Heart left ventricle (tissue), 16 donors: ENCODE results near the gene TLE1. TPM values are rescaled to one million over a fixed set of nuclear protein-coding genes. Genes with fewer than 3 reads are reported as not detected.
A peak's percentile ranks its signal among the peaks of the same experiment; 100 is the strongest.

Experiments
- ATAC-seq, 4 donors: fragments of 200-7000 bp; cut with Tn5 transposase; one replicate each; pipeline ENCODE4 v1.9.1; 2020 to 2022; ENCODE audit warnings: moderate library complexity in 4 of 4, mild to moderate bottlenecking in 3 of 4, moderate number of reproducible peaks in 1 of 4
- DNase-seq, 5 donors: peaks; one replicate each; pipeline ENCODE4 v3.0.0-alpha.2; 2020
- H3K27ac ChIP-seq, 12 donors: fragments of 200-600 bp; sonication (generic) in 4 of 12; one replicate each; pipeline versions ENCODE4 v1.5.0 to v1.8.0; 2016 to 2022; ENCODE audit warnings: mild to moderate bottlenecking in 2 of 12
- H3K27me3 ChIP-seq, 9 donors: fragments of 200-600 bp; sonication (generic) in 2 of 9; one replicate each; pipeline versions ENCODE4 v1.5.1 to v1.8.0; 2016 to 2022; ENCODE audit warnings: mild to moderate bottlenecking in 3 of 9
- H3K36me3 ChIP-seq, 9 donors: fragments of 200-600 bp; sonication (generic) in 2 of 9; one replicate each; pipeline versions ENCODE4 v1.5.0 to v1.8.0; 2018 to 2022; ENCODE audit warnings: mild to moderate bottlenecking in 2 of 9
- H3K4me1 ChIP-seq, 12 donors: fragments of 200-600 bp; sonication (generic) in 4 of 12; one replicate each; pipeline versions ENCODE4 v1.5.0 to v1.8.0; 2016 to 2022; ENCODE audit warnings: mild to moderate bottlenecking in 3 of 12
- H3K4me3 ChIP-seq, 12 donors: fragments of 200-600 bp; sonication (generic) in 4 of 12; one replicate each; pipeline versions ENCODE4 v1.5.0 to v1.8.0; 2017 to 2022; ENCODE audit warnings: mild to moderate bottlenecking in 9 of 12, moderate library complexity in 4 of 12
- H3K9me3 ChIP-seq, 12 donors: fragments of 200-600 bp; sonication (generic) in 4 of 12; one replicate each; pipeline versions ENCODE4 v1.5.0 to v1.8.0; 2016 to 2022; ENCODE audit warnings: mild to moderate bottlenecking in 1 of 12
- POLR2A ChIP-seq, 2 donors: fragments of 450-650 bp; IDR thresholded peaks; one replicate each; pipeline ENCODE4 v1.6.1; 2017; ENCODE audit warnings: antibody characterized with exemption in 2 of 2, mild to moderate bottlenecking in 2 of 2, moderate library complexity in 2 of 2
- WGBS, 4 donors: extraction: QIAGEN DNeasy Blood & Tissue Kit in 2 of 4; methylation state at CpG; one replicate each; pipeline versions ENCODE4 v1.1.5 to v1.1.7; 2013 to 2018; 5-methylcytosine and 5-hydroxymethylcytosine counted together
- intact Hi-C, 10 donors: fragments of 100-400 bp; cut with DNase I; formaldehyde crosslinking; loops; one replicate each; pipeline versions ENCODE4 v1.11.1 to v1.14.2; 2022
- polyA plus RNA-seq, 2 donors: library from polyadenylated mRNA; stranded (reverse); fragments of 200-250 nt; gene quantifications; one replicate each; pipeline ENCODE4 v1.2.3, GENCODE V29; 2013
- total RNA-seq, 9 donors: library from RNA; depleted of rRNA in 2 of 9; stranded (reverse); fragments of >200 nt in 2 of 9; fragmentation: NEBNext Ultra II Directional in 3 of 9; extraction: Animal tissue kit (Norgen Biotek cat#: 25700) in 3 of 9; gene quantifications; one replicate each; pipeline versions ENCODE4 v1.1.0 to v1.2.4, GENCODE V29; 2016 to 2023
- TF ChIP-seq, protein P1 (sequence below), 12 donors: fragments of 200-600 bp; sonication (generic) in 4 of 12; IDR thresholded peaks; one replicate each; pipeline versions ENCODE4 v1.5.0 to v1.8.0; 2018 to 2022; ENCODE audit warnings: antibody characterized with exemption in 12 of 12, mild to moderate bottlenecking in 5 of 12
- donor health status: ischemic (EF 13 %, LVEDD 7.1; RV severe dilation, severe dysfunction).
- donor health status: healthy with polysubstance abuse.
- donor health status: DM: no; HTN: yes; CAD: no.
- donor health status: DM: no; HTN: no; CAD: no.
- donor health status: ischemic (EF 25% LVEDD 6.9; RV normal size, moderate dysfunction).
- donor health status: ischemic (EF 25% LVEDD 5.7; RV mildly dilated, moderate dysfunction).
- donor health status: healthy.
- donor health status: DM: yes; HTN: yes; CAD: no.
- donor health status: ischemic (EF 35%, LVEDD 5.7; RV mildly dilated, moderate dysfunction).
- donor health status: nonischemic (EF 11% LVEDD 7.7; RV severe dilation, severe dysfunction).
- donor health status: DM: yes; HTN: yes; CAD: no.
- donor health status: PGD.
- donor health status: ischemic (EF 29% LVEDD 5.4; RV normal size, mild dysfunction).
- donor health status: nonischemic (EF 23%, LVEDD 6.1; RV moderate dilation, normal function).

TLE1 gene
- total and polyA plus RNA-seq, 11 donors: 6.2 to 25.4 (median 9.8) TPM

DNA sequence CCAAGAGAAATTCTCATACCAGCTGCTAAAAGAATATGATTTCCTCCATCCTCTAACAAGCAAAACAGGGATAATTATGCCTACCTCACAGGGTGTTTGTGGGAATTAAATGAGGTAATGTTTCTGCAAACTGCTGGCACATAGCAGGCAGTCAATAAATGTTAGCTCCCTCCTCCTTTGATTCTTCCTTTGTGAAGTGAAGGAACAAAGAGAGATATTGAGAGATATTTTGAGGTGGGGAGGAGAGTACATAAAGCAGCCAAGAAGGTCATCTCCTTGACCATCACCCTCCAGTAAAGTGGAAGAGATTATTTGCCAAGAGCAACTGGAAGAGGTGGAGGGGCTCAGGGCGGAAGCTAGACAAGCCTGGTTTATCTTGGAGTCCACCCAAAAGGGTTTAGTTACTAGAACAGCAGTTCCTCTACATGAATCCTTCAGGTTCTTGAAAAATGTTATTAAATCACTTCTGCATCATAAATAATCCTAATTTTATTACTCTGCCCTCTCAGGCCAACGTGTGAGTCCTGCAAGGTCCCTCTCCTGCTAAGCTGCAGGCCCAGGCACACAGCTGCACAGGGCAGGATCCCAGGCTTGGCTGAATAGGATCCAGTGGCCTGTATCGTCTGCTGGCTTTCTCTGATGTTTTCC, 35.0 kb upstream of the TLE1 start:
- peak in 3 of 4 donors; percentile 56 to 76 (median 66) for ATAC-seq
- intact Hi-C loops: no loop called here
- 36 to 58% (median 50%) methylated on average over 3 of the region's 3 CpGs for WGBS, 4 donors

DNA sequence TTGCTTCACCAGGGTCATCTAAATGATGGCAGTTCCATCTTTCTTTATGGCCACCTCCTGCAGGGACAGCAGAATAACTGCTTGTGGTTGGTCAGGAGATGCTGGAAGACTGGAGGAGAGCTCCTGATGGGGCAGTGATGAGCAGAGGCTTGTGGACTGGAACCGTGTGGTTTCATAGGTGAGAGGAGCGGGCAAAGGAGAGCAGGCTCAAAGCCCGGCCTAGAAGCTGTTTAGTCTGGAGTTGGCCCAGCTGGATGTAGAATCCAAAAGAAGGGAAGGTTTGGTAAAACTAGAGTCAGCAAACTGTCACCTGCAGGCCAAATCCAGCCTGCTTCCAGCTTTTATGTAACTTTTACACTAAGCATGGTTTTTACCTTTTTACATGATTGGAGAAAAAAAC, 32.9 kb upstream of the TLE1 start:
- no peaks in the 10 kb centered on the region for H3K36me3 ChIP-seq
- DNase-seq (no peak), ATAC-seq (no peak)
- intact Hi-C loops: no loop called here
- no peak for TF ChIP-seq POLR2A (IDR thresholded peaks at IDR 0.05)
- TF ChIP-seq, protein P1, sequence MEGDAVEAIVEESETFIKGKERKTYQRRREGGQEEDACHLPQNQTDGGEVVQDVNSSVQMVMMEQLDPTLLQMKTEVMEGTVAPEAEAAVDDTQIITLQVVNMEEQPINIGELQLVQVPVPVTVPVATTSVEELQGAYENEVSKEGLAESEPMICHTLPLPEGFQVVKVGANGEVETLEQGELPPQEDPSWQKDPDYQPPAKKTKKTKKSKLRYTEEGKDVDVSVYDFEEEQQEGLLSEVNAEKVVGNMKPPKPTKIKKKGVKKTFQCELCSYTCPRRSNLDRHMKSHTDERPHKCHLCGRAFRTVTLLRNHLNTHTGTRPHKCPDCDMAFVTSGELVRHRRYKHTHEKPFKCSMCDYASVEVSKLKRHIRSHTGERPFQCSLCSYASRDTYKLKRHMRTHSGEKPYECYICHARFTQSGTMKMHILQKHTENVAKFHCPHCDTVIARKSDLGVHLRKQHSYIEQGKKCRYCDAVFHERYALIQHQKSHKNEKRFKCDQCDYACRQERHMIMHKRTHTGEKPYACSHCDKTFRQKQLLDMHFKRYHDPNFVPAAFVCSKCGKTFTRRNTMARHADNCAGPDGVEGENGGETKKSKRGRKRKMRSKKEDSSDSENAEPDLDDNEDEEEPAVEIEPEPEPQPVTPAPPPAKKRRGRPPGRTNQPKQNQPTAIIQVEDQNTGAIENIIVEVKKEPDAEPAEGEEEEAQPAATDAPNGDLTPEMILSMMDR (IDR thresholded peaks at IDR 0.05): no peak
- H3K4me1 ChIP-seq: peaks cover 0 to 4% (median 0%) of the 10 kb centered on the region in 12 donors
- no peaks in the 10 kb centered on the region for H3K27me3 ChIP-seq
- WGBS, 4 donors: 94 to 96% (median 95%) methylated on average over 3 of the region's 3 CpGs
- H3K4me3 ChIP-seq: no peak overlapping the region
- H3K9me3 ChIP-seq: no peaks in the 10 kb centered on the region
- no peak overlapping the region for H3K27ac ChIP-seq

More for the DNA sequence above, 35.0 kb upstream of the TLE1 start:
- H3K36me3 ChIP-seq: no peaks in the 10 kb centered on the region
- peaks cover 0 to 4% (median 0%) of the 10 kb centered on the region in 12 donors for H3K4me1 ChIP-seq
- TF ChIP-seq, protein P1 (IDR thresholded peaks at IDR 0.05): no peak
- no peak for TF ChIP-seq POLR2A (IDR thresholded peaks at IDR 0.05)
- peak in 1 of 5 donors; percentile 26 for DNase-seq
- peak overlapping the region in 1 of 12 donors; percentile 19 for H3K27ac ChIP-seq
- H3K27me3 ChIP-seq: no peaks in the 10 kb centered on the region
- no peak overlapping the region for H3K4me3 ChIP-seq
- H3K9me3 ChIP-seq: no peaks in the 10 kb centered on the region

DNA sequence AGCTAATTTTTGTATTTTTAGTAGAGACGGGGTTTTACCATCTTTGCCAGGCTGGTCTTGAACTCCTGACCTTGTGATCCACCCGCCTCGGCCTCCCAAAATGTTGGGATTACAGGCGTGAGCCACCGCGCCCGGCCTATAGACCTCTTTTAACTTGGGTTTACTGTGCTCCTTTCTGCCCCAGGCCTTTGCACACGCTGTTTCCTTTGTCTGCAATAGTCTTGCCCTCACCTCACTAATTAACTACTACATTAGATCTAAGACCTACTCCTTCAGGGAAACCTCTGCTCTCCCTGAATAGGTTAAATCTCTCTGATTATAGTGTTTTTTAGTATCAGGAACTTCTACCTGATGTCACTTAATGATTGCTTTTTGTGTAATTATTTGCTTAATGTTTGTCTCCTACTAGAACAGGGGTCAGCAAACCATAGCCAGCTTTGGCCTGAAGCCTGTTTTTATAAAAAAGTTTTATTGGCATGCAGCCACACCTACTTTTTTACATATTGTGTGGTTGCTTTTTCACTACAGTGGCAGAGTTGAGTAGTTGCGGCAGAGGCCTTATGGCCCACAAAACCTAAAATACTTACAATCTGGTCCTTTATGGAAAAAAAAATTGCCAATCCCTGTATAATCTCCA, 31.2 kb upstream of the TLE1 start:
- TF ChIP-seq, protein P1 (IDR thresholded peaks at IDR 0.05): no peak
- Histone ChIP-seq H3K4me1 (peaks cover 0 to 4% (median 0%) of the 10 kb centered on the region in 12 donors), H3K27ac (no peak overlapping the region), H3K4me3 (no peak overlapping the region), H3K9me3 (no peaks in the 10 kb centered on the region), H3K36me3 (no peaks in the 10 kb centered on the region), H3K27me3 (no peaks in the 10 kb centered on the region)
- intact Hi-C loops: no loop called here
- 95 to 98% (median 97%) methylated on average over 9 of the region's 9 CpGs for WGBS, 4 donors
- ATAC-seq (no peak), DNase-seq (no peak)

DNA sequence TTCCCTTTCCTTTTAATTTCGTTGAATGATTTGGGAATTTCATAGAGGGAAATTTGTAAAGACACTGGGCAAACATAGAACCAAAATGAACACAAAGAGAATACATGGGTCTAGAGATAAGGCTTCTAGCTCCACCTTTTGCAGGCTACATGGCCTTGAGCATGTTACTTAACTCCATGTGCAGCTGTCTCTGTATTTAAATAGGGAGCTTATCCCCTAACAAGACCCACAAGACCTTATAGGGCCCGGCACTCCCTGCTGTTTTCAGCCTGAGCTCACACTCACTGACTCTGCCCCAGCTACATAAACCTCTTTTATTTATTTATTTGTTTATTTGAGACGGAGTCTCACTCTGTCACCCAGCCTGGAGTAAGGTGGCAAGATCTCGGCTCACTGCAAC, 30.6 kb upstream of the TLE1 start:
- Histone ChIP-seq H3K27ac (no peak overlapping the region), H3K4me3 (no peak overlapping the region), H3K36me3 (no peaks in the 10 kb centered on the region), H3K4me1 (peaks cover 0 to 4% (median 0%) of the 10 kb centered on the region in 12 donors), H3K9me3 (no peaks in the 10 kb centered on the region), H3K27me3 (no peaks in the 10 kb centered on the region)
- no peak for DNase-seq
- 91 to 96% (median 92%) methylated on average over 4 of the region's 4 CpGs for WGBS, 4 donors
- ATAC-seq: no peak
- intact Hi-C loops: no loop called here
- TF ChIP-seq, protein P1 (IDR thresholded peaks at IDR 0.05): no peak
- no peak for TF ChIP-seq POLR2A (IDR thresholded peaks at IDR 0.05)
